ENCODE results near the gene RIPK4. TPM values are rescaled to one million over a fixed set of nuclear protein-coding genes. Genes with fewer than 3 reads are reported as not detected.
A peak's percentile ranks its signal among the peaks of the same experiment; 100 is the strongest.

Gene RIPK4
- total RNA-seq, 1 donor from 2014 or later: 2.9 TPM

DNA sequence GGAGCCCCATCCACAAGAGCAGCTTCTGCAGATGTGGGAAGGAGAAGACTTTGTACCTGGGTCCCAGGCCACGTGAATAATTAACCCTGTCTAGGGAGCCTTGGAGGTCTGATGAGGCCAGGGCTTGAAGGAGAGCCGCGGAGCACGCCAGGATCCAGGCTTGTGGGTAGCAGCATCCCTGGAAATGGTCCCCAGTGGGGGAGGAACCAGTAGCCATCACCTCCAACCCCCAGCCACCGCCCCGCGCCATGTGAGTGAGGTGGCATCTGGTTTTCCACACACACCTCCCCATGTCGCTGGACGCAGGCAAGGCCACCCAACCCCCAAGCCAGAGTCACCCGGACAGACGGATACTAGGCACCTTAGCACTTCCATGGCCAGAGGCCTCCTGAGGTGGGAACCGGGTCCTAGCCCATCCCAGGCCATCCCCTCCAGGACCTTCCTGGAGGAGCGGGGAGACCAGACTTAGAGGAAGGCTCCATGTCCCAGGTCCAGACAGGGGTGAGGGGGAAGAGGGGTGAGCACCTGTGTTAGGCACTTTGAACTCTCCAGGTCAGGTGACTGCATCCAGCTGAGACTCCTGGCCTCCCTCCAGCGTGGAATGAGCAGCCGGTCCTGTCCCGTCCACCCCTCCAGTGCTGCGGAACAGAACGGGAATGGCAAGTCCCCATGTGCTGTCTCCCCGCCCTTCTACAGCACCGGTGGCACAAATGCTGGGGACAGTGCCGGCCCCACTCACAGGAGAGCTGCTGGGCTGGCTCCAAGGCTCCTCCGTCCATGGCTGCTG lies 53.2 kb downstream of the RIPK4 start:
- no peak overlapping the region for H3K4me3 Mint-ChIP-seq (ENCODE audit: unreplicated experiment)
- peaks cover 9% of the 10 kb centered on the region for H3K36me3 Mint-ChIP-seq (ENCODE audit: unreplicated experiment)
- H3K27ac Mint-ChIP-seq (ENCODE audit: unreplicated experiment): no peak overlapping the region
- peaks cover 12% of the 10 kb centered on the region for H3K4me1 Mint-ChIP-seq (ENCODE audit: low read depth, unreplicated experiment)
- TF ChIP-seq, protein P1, sequence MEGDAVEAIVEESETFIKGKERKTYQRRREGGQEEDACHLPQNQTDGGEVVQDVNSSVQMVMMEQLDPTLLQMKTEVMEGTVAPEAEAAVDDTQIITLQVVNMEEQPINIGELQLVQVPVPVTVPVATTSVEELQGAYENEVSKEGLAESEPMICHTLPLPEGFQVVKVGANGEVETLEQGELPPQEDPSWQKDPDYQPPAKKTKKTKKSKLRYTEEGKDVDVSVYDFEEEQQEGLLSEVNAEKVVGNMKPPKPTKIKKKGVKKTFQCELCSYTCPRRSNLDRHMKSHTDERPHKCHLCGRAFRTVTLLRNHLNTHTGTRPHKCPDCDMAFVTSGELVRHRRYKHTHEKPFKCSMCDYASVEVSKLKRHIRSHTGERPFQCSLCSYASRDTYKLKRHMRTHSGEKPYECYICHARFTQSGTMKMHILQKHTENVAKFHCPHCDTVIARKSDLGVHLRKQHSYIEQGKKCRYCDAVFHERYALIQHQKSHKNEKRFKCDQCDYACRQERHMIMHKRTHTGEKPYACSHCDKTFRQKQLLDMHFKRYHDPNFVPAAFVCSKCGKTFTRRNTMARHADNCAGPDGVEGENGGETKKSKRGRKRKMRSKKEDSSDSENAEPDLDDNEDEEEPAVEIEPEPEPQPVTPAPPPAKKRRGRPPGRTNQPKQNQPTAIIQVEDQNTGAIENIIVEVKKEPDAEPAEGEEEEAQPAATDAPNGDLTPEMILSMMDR (IDR thresholded peaks at IDR 0.05; ENCODE audit: partially characterized antibody, unreplicated experiment): no peak
- peaks cover 4% of the 10 kb centered on the region for H3K9me3 Mint-ChIP-seq (ENCODE audit: unreplicated experiment)
- peaks cover 12% of the 10 kb centered on the region for H3K27me3 Mint-ChIP-seq (ENCODE audit: unreplicated experiment)
- no peak for DNase-seq

DNA sequence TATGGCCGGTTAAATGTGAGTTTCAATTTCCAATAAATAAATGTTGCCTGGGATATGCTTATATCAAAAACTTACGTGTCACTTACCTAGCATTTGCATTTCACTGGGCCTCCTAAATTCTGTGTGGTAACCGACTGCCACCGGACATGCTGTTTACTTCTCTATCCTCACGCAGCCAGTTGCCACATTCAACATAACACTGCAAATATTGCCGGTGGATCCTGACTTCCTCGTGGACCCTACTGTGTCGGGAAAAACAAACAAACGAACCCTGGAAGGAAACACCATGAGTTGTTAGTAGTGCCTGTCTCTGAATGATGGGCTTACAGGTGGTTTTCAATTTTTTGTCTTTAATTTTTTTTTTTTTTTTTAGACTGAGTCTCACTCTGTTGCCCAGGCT lies 54.1 kb downstream of the RIPK4 start:
- Mint-ChIP-seq H3K9me3 (ENCODE audit: unreplicated experiment) (peaks cover 4% of the 10 kb centered on the region), H3K4me3 (ENCODE audit: unreplicated experiment) (no peak overlapping the region), H3K27ac (ENCODE audit: unreplicated experiment) (no peak overlapping the region), H3K36me3 (ENCODE audit: unreplicated experiment) (peaks cover 9% of the 10 kb centered on the region), H3K4me1 (ENCODE audit: low read depth, unreplicated experiment) (peaks cover 12% of the 10 kb centered on the region), H3K27me3 (ENCODE audit: unreplicated experiment) (peaks cover 12% of the 10 kb centered on the region)
- DNase-seq: no peak
- TF ChIP-seq, protein P1 (IDR thresholded peaks at IDR 0.05; ENCODE audit: partially characterized antibody, unreplicated experiment): no peak

DNA sequence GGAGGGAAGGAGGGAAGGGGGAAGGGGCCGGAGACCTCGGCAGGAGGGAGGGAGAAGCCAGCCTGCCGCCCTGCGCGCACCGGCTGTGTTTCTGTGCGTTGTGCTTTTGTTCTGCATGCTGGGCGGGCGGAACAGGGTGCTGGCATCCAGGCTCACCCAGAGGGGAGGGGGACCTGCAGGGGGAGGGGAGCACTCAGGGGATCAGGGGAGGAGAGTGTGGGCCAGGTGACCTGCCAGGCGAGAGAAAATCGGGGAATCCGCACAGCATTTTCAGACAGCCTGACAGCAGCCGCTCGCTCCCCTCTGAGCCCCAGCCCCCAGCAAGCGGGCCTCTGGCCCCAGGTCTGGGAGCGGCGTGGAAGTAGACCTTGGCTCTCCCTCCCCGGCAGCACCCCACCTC lies 54.7 kb downstream of the RIPK4 start:
- Mint-ChIP-seq H3K27ac (ENCODE audit: unreplicated experiment) (no peak overlapping the region), H3K4me1 (ENCODE audit: low read depth, unreplicated experiment) (peaks cover 12% of the 10 kb centered on the region), H3K36me3 (ENCODE audit: unreplicated experiment) (peaks cover 9% of the 10 kb centered on the region), H3K27me3 (ENCODE audit: unreplicated experiment) (peaks cover 12% of the 10 kb centered on the region), H3K9me3 (ENCODE audit: unreplicated experiment) (peaks cover 4% of the 10 kb centered on the region), H3K4me3 (ENCODE audit: unreplicated experiment) (no peak overlapping the region)
- peak; percentile 52 for DNase-seq
- TF ChIP-seq, protein P1 (IDR thresholded peaks at IDR 0.05; ENCODE audit: partially characterized antibody, unreplicated experiment): no peak

DNA sequence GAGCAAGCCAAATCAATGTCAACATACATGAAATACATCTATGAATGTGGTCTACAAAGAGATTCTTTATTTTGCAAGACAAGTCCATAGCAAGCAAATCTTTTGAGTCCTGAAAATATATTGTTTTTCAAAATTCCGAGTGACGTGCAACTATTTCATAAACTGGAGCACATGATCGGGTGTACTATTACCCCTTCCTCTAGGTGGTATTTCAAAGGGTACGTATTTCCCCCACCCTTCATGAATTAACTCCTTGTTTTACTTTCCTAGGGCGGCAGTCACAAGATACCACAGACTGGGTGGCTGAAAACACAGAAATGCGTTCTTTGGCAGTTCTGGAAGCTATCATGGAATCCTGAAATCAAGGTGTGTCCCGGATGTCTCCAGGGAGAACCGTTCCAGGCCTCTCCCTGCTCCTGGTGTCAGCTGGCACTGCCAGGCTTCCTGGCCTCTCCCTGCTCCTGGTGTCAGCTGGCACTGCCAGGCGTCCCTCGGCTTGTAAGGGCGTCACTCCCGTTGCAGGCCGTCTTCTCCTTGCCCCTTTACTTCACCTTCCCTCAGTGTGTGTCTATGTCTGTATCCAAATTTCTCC lies 55.3 kb downstream of the RIPK4 start:
- H3K9me3 Mint-ChIP-seq (ENCODE audit: unreplicated experiment): peaks cover 4% of the 10 kb centered on the region
- peak overlapping the region; percentile 6 for H3K27ac Mint-ChIP-seq (ENCODE audit: unreplicated experiment)
- peaks cover 14% of the 10 kb centered on the region for H3K27me3 Mint-ChIP-seq (ENCODE audit: unreplicated experiment)
- TF ChIP-seq, protein P1 (IDR thresholded peaks at IDR 0.05; ENCODE audit: partially characterized antibody, unreplicated experiment): no peak
- H3K4me3 Mint-ChIP-seq (ENCODE audit: unreplicated experiment): no peak overlapping the region
- no peak for DNase-seq
- H3K4me1 Mint-ChIP-seq (ENCODE audit: low read depth, unreplicated experiment): peaks cover 12% of the 10 kb centered on the region
- H3K36me3 Mint-ChIP-seq (ENCODE audit: unreplicated experiment): peaks cover 13% of the 10 kb centered on the region

DNA sequence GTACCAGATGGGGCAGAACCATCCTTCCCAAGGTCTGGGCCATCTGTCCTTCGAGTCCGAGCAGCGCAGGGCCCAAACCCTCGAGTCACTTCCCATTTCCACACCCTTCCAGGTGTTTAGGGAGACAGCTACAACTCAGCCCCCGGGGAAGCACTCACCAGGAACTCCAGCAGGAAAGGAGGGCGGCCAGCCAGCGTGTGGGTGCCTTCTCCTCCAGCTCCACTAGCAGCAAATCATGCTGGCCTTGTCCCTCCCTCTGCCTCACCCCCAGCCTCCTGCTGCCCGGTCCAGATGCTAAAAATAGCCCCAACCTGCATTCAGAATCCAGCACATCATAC lies 56.1 kb downstream of the RIPK4 start:
- peaks cover 14% of the 10 kb centered on the region for H3K36me3 Mint-ChIP-seq (ENCODE audit: unreplicated experiment)
- TF ChIP-seq, protein P1 (IDR thresholded peaks at IDR 0.05; ENCODE audit: partially characterized antibody, unreplicated experiment): no peak
- H3K4me1 Mint-ChIP-seq (ENCODE audit: low read depth, unreplicated experiment): peaks cover 11% of the 10 kb centered on the region
- H3K27ac Mint-ChIP-seq (ENCODE audit: unreplicated experiment): no peak overlapping the region
- peaks cover 11% of the 10 kb centered on the region for H3K27me3 Mint-ChIP-seq (ENCODE audit: unreplicated experiment)
- no peak for DNase-seq
- no peak overlapping the region for H3K4me3 Mint-ChIP-seq (ENCODE audit: unreplicated experiment)
- H3K9me3 Mint-ChIP-seq (ENCODE audit: unreplicated experiment): peaks cover 4% of the 10 kb centered on the region

All from glutamatergic neuron (in vitro differentiated cells).